A549 (cell line): Measurements from ENCODE around the gene ADGRG1. TPM values are rescaled to one million over a fixed set of nuclear protein-coding genes. Genes with fewer than 3 reads are reported as not detected.

Experiments
- ATAC-seq, 2 experiments: fragments of 200-7000 bp in 1 of 2; fragments of >200 bp in 1 of 2; cut with Nextera tagmentation in 1 of 2; cut with Tn5 transposase in 1 of 2; 3 replicates each; pipeline versions ENCODE4 v1.8.0 to v1.9.1; 2018 to 2020; ENCODE audit warnings: mild to moderate bottlenecking in 1 of 2, moderate library complexity in 1 of 2
- CTCF ChIA-PET: fragments of 300-600 bp; sonication (Branson Sonifier 250); formaldehyde crosslinking; extraction: SDS; loops from one replicate; lab custom pipeline; 2021; ENCODE audit warnings: antibody characterized with exemption, inconsistent platforms; lab: Yijun Ruan, JAX
- POLR2A ChIA-PET: fragments of 350-600 bp; formaldehyde crosslinking; extraction: SDS; loops from one replicate; lab custom pipeline; 2021; ENCODE audit warnings: antibody characterized with exemption, inconsistent platforms; lab: Yijun Ruan, JAX
- DNase-seq, 2 experiments: peaks; one replicate each; pipeline versions ENCODE4 v3.0.0 to v3.0.0-alpha.2; 2011 to 2016; ENCODE audit warnings: low read depth in 1 of 2, low spot score in 1 of 2
- FAIRE-seq: peaks from 2 replicates; lab custom pipeline; 2011; peaks lifted over from hg19 to GRCh38; lab: Jason Lieb, UNC
- H3K27ac ChIP-seq, 2 experiments: fragments of >200 bp; sonication (Bioruptor Twin); formaldehyde crosslinking; 3 replicates each; pipeline ENCODE4 v1.5.1; 2016 to 2017
- H3K4me1 ChIP-seq: fragments of >200 bp; sonication (Bioruptor Twin); formaldehyde crosslinking; 3 replicates; pipeline ENCODE4 v1.6.1; 2016
- H3K4me2 ChIP-seq: fragments of >200 bp; sonication (Bioruptor Twin); formaldehyde crosslinking; 3 replicates; pipeline ENCODE4 v1.6.1; 2016
- H3K4me3 ChIP-seq: fragments of >200 bp; sonication (Bioruptor Twin); formaldehyde crosslinking; 3 replicates; pipeline ENCODE4 v1.5.1; 2016
- H3K9me3 ChIP-seq: fragments of >200 bp; sonication (Bioruptor Twin); formaldehyde crosslinking; 3 replicates; pipeline ENCODE4 v1.6.1; 2016
- CBX8 ChIP-seq: fragments of 200-600 bp; sonication (generic); IDR thresholded peaks from 2 replicates; pipeline ENCODE4 v1.6.1; 2016
- CEBPB ChIP-seq, 2 experiments: fragments of >200 bp in 1 of 2; sonication (Bioruptor Twin) in 1 of 2; formaldehyde crosslinking in 1 of 2; IDR thresholded peaks; 2 replicates each; pipeline ENCODE4 v1.6.1; 2012 to 2016
- ESRRA ChIP-seq: fragments of 150-350 bp; IDR thresholded peaks from 2 replicates; pipeline ENCODE4 v1.6.1; 2014; ENCODE audit warnings: mild to moderate bottlenecking, low read length, borderline replicate concordance
- FOXS1 ChIP-seq: fragments of 250-450 bp; sonication (Bioruptor Pico); IDR thresholded peaks from 2 replicates; pipeline ENCODE4 v1.5.0; 2020; ENCODE audit warnings: mild to moderate bottlenecking, moderate library complexity
- GATA3 ChIP-seq: IDR thresholded peaks from 2 replicates; pipeline ENCODE4 v1.6.1; 2012; ENCODE audit warnings: borderline replicate concordance
- HDAC2 ChIP-seq: fragments of 200-600 bp; sonication (generic); IDR thresholded peaks from 2 replicates; pipeline ENCODE4 v1.6.1; 2016
- HEYL ChIP-seq: fragments of 250-450 bp; sonication (Bioruptor Pico); IDR thresholded peaks from 2 replicates; pipeline ENCODE4 v1.8.0; 2021; ENCODE audit warnings: mild to moderate bottlenecking, moderate library complexity
- HOXB13 ChIP-seq: fragments of 250-450 bp; sonication (Bioruptor Pico); IDR thresholded peaks from 2 replicates; pipeline ENCODE4 v1.5.0; 2020; ENCODE audit warnings: low read depth, mild to moderate bottlenecking, moderate library complexity
- JUN ChIP-seq, 2 experiments: fragments of >200 bp; sonication (Bioruptor Twin); formaldehyde crosslinking; IDR thresholded peaks; 2 replicates in 1 of 2; 3 replicates in 1 of 2; pipeline ENCODE4 v1.6.1; 2016 to 2017
- MAZ ChIP-seq: fragments of 150-350 bp; IDR thresholded peaks from 2 replicates; pipeline ENCODE4 v1.6.1; 2014; ENCODE audit warnings: antibody characterized with exemption, low read depth, low read length, borderline replicate concordance
- NFE2L2 ChIP-seq: fragments of 150-350 bp; conservative IDR thresholded peaks from 2 replicates; pipeline ENCODE4 v1.6.1; 2014; ENCODE audit warnings: low read length
- POLR2A ChIP-seq: IDR thresholded peaks from 2 replicates; pipeline ENCODE4 v1.6.1; 2012; ENCODE audit warnings: mild to moderate bottlenecking, low read length
- RARB ChIP-seq: fragments of 250-450 bp; sonication (Bioruptor Pico); IDR thresholded peaks from 2 replicates; pipeline ENCODE4 v1.8.0; 2021; ENCODE audit warnings: mild to moderate bottlenecking, moderate library complexity
- RCOR1 ChIP-seq: fragments of 150-350 bp; IDR thresholded peaks from 2 replicates; pipeline ENCODE4 v1.6.1; 2014; ENCODE audit warnings: antibody characterized with exemption, low read length, low read depth
- RFX5 ChIP-seq: fragments of 450-650 bp; IDR thresholded peaks from 2 replicates; pipeline ENCODE4 v1.7.1; 2014; ENCODE audit warnings: antibody characterized with exemption, mild to moderate bottlenecking, moderate library complexity
- SMC3 ChIP-seq: fragments of >200 bp; sonication (Bioruptor Twin); formaldehyde crosslinking; IDR thresholded peaks from 3 replicates; pipeline ENCODE4 v1.6.1; 2018; ENCODE audit warnings: inconsistent platforms
- TFCP2L1 ChIP-seq: fragments of 250-450 bp; sonication (Bioruptor Pico); IDR thresholded peaks from 2 replicates; pipeline ENCODE4 v1.5.0; 2021; ENCODE audit warnings: mild to moderate bottlenecking
- ZFP36 ChIP-seq: fragments of 450-650 bp; IDR thresholded peaks from 2 replicates; pipeline ENCODE4 v1.6.1; 2014; ENCODE audit warnings: borderline replicate concordance; ENCODE audit not compliant: partially characterized antibody
- WGBS: methylation state at CpG from one replicate; pipeline ENCODE4 v1.1.6; 2017; ENCODE audit errors: missing lambda C conversion rate; 5-methylcytosine and 5-hydroxymethylcytosine counted together
- polyA plus RNA-seq, 4 experiments: library from polyadenylated mRNA; depleted of rRNA in 3 of 4; stranded (reverse); fragments of >200 nt; fragmentation: RNase III in 1 of 4; extraction: RNeasy Plus Mini Kit Qiagen cat#74134 plus additional on column Dnase treatment in 1 of 4; gene quantifications; 2 replicates in 3 of 4; 3 replicates in 1 of 4; pipeline ENCODE4 v1.2.3, GENCODE V29; 2011 to 2017
- TF ChIP-seq, protein P1 (sequence below): fragments of 250-450 bp; sonication (Bioruptor Pico); IDR thresholded peaks from 2 replicates; pipeline ENCODE4 v1.5.0; 2020; ENCODE audit warnings: low read depth, mild to moderate bottlenecking, moderate library complexity
- TF ChIP-seq, protein P2 (sequence below): fragments of >200 bp; sonication (Bioruptor Twin); formaldehyde crosslinking; IDR thresholded peaks from 2 replicates; pipeline ENCODE4 v1.6.1; 2016
- TF ChIP-seq, protein P3 (sequence below): fragments of 200-600 bp; sonication (generic); IDR thresholded peaks from 2 replicates; pipeline ENCODE4 v1.6.1; 2016; ENCODE audit warnings: antibody characterized with exemption, mild to moderate bottlenecking, moderate library complexity
- TF ChIP-seq, protein P4 (sequence below): IDR thresholded peaks from 2 replicates; pipeline ENCODE4 v1.6.1; 2012
- TF ChIP-seq, protein P5 (sequence below): fragments of 450-650 bp; IDR thresholded peaks from 2 replicates; pipeline ENCODE4 v1.6.1; 2014; ENCODE audit warnings: antibody characterized with exemption

The ADGRG1 gene
- polyA plus RNA-seq, 2 of the 4 experiments (the other 2 are of a cell fraction) = 28.3 to 142 TPM

DNA sequence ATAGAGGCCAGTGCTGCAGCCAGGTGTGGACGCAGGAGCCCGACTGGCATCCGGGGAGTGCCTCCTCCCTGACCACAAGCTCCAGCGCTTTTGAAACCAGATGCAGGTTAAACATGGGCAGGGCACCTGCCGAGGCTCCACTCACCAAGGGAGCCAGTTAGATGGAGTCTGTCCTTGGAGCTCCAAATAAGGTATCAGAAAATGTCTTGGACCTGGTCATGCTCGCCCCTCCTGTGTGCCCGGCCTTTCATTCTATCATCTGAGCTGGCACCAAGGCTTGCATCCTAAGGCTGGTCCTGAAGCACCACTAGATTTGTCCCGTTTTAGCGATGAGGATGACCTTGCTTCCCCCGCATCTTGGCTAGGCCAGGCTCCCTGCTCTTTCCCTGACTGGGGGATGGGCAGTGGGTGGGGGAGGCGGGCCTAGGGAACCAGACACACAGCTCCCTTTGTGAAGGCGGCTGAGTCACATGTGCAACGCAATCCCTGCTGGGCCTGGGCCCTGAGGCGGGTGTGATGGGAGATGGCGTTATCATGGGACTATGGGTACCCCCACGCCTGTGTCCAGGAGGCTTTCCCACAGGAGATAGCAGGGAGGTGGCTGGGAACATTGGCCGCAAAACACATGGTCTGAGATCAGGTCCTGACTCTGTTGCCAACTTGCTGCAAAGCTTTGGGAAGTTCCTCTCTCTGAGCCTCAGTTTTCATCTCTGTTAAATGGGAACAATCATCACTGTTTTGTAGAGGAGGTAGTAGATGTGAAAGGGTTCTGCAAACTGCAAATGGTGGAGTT lies 5.0 kb upstream of the ADGRG1 start (continued):
- TF ChIP-seq, protein P1, sequence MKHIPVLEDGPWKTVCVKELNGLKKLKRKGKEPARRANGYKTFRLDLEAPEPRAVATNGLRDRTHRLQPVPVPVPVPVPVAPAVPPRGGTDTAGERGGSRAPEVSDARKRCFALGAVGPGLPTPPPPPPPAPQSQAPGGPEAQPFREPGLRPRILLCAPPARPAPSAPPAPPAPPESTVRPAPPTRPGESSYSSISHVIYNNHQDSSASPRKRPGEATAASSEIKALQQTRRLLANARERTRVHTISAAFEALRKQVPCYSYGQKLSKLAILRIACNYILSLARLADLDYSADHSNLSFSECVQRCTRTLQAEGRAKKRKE (CRISPR knock-in tag) = 0 out of 2 replicates have a peak, but pooled peaks have one; percentile 40
- TF ChIP-seq GATA3 (peak; percentile 35; the same call in 1 of the 2 replicates), CBX8 (no peak)

DNA sequence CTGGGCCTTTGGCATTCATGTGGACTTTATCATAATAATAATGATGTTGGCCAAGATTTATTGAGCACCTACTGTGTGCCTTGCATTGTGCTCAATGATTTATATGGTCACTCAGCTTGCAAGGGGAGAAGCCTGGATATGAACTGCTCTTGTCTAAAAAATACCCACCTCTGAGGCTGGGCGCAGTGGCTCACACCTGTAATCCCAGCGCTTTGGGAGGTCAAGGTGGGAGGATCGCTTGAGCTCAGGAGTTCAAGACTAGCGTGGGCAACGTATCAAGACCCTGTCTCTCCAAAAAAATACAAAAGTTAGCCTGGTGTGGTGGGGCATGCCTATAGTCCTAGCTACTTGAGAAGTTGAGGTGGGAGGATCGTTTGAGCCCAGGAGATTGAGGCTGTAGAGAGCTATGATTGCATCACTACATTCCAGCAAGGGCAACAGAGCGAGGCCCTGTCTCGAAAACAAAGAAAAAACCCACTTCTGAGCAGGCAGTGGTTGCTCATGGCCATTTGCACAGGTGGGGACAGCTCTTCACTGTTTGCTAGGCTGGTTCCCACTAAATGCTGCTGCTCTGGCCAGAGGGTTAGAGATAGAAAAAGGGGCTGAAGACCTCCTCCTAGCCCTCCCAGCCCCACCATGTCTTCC lies 4.3 kb upstream of the ADGRG1 start:
- WGBS = 72% methylated on average over 8 of the region's 8 CpGs
- Histone ChIP-seq H3K27ac (peak overlapping the region; percentile 91 to 98), H3K4me3 (no peak overlapping the region), H3K4me1 (peaks cover 94% of the 10 kb centered on the region), H3K9me3 (no peaks in the 10 kb centered on the region), H3K4me2 (peak overlapping the region; percentile 59)
- CTCF ChIA-PET = interaction anchor here (0.8 to 12.2 kb wide), 12 partner anchors 10 to 53 kb away, joined by 3 to 100 read pairs (median 6); no protein-coding TSS in a partner anchor
- POLR2A ChIA-PET = interaction anchor here (0.6 kb wide), 1 partner anchor 39 kb away, joined by 7 read pairs; no protein-coding TSS in a partner anchor
- FAIRE-seq = no peak
- DNase-seq = peak in 1 of 2 experiments; percentile 54
- ATAC-seq = no peak
- TF ChIP-seq CEBPB (IDR thresholded peaks at IDR 0.05) = peak; percentile 59 to 84; a peak in 3 of 4 replicates
- TF ChIP-seq, protein P2, sequence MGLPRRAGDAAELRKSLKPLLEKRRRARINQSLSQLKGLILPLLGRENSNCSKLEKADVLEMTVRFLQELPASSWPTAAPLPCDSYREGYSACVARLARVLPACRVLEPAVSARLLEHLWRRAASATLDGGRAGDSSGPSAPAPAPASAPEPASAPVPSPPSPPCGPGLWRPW = no peak

DNA sequence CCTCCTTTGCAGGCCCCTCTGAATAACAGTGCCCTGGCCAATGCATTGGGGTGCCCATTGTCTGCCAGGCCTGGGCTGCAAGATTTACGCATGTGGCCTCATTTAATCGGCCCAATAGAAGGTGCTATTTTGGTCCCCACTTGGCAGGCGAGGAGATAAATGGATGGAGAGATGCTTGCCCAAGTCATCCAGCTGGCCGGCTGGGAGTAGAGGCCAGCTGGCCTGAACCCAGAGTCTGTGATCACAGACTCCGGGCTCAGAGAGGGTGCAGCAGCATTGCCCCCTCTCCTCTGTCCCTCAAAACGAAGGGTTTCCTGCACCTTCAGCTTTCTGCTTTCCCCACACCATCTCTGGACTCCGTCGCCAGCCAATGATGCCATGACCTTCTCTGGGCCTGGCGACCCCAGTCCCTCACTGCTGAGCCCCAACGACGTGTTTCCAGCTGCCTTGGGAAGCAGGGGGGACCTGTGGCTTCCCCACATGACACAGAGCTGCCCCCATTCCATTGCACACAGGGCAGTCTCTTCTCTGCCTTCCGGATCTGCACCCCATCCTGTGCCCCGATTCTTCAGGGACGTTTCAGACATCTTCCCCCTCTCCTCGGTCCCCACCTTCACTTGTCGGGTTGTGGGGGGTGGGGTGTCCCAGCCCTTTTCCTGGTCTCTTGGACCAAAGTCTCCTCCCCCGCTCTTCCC lies 3.5 kb upstream of the ADGRG1 start:
- no peak for ATAC-seq
- TF ChIP-seq, protein P3, sequence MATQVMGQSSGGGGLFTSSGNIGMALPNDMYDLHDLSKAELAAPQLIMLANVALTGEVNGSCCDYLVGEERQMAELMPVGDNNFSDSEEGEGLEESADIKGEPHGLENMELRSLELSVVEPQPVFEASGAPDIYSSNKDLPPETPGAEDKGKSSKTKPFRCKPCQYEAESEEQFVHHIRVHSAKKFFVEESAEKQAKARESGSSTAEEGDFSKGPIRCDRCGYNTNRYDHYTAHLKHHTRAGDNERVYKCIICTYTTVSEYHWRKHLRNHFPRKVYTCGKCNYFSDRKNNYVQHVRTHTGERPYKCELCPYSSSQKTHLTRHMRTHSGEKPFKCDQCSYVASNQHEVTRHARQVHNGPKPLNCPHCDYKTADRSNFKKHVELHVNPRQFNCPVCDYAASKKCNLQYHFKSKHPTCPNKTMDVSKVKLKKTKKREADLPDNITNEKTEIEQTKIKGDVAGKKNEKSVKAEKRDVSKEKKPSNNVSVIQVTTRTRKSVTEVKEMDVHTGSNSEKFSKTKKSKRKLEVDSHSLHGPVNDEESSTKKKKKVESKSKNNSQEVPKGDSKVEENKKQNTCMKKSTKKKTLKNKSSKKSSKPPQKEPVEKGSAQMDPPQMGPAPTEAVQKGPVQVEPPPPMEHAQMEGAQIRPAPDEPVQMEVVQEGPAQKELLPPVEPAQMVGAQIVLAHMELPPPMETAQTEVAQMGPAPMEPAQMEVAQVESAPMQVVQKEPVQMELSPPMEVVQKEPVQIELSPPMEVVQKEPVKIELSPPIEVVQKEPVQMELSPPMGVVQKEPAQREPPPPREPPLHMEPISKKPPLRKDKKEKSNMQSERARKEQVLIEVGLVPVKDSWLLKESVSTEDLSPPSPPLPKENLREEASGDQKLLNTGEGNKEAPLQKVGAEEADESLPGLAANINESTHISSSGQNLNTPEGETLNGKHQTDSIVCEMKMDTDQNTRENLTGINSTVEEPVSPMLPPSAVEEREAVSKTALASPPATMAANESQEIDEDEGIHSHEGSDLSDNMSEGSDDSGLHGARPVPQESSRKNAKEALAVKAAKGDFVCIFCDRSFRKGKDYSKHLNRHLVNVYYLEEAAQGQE = no peak
- TF ChIP-seq MAZ (no peak), CBX8 (no peak), NFE2L2 (no peak), RFX5 (no peak), TFCP2L1 (CRISPR knock-in tag) (no peak), RARB (CRISPR knock-in tag) (no peak), SMC3 (no peak), POLR2A (no peak), HOXB13 (CRISPR knock-in tag) (no peak), ZFP36 (no peak), ESRRA (no peak), HDAC2 (no peak), HEYL (CRISPR knock-in tag) (no peak), CEBPB (IDR thresholded peaks at IDR 0.05) (no peak), RCOR1 (no peak), JUN (IDR thresholded peaks at IDR 0.05) (no peak), FOXS1 (CRISPR knock-in tag) (no peak)
- TF ChIP-seq, protein P4, sequence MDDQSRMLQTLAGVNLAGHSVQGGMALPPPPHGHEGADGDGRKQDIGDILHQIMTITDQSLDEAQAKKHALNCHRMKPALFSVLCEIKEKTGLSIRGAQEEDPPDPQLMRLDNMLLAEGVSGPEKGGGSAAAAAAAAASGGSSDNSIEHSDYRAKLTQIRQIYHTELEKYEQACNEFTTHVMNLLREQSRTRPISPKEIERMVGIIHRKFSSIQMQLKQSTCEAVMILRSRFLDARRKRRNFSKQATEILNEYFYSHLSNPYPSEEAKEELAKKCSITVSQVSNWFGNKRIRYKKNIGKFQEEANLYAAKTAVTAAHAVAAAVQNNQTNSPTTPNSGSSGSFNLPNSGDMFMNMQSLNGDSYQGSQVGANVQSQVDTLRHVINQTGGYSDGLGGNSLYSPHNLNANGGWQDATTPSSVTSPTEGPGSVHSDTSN = no peak
- TF ChIP-seq, protein P5, sequence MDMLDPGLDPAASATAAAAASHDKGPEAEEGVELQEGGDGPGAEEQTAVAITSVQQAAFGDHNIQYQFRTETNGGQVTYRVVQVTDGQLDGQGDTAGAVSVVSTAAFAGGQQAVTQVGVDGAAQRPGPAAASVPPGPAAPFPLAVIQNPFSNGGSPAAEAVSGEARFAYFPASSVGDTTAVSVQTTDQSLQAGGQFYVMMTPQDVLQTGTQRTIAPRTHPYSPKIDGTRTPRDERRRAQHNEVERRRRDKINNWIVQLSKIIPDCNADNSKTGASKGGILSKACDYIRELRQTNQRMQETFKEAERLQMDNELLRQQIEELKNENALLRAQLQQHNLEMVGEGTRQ = no peak
- TF ChIP-seq, all 56 proteins: peak for 0
- Histone ChIP-seq H3K9me3 (no peaks in the 10 kb centered on the region), H3K4me3 (no peak overlapping the region), H3K4me2 (peak overlapping the region; percentile 59), H3K4me1 (peaks cover 94% of the 10 kb centered on the region), H3K27ac (peak overlapping the region; percentile 91 to 98)
- DNase-seq (no peak), FAIRE-seq (no peak)
- POLR2A ChIA-PET = no interaction called here
- CTCF ChIA-PET = interaction anchor here (1.1 to 12.2 kb wide), 7 partner anchors 11 to 52 kb away, joined by 3 to 100 read pairs (median 7); no protein-coding TSS in a partner anchor
- WGBS = 91% methylated on average over 17 of the region's 17 CpGs
